GM23338 (cell line): Measurements from ENCODE around the gene PPP4R3A. TPM values are rescaled to one million over a fixed set of nuclear protein-coding genes. Genes with fewer than 3 reads are reported as not detected.

Source experiments
- ATAC-seq: fragments of 200-7000 bp; cut with Tn5 transposase; 3 replicates; pipeline ENCODE4 v1.9.1; 2020
- DNase-seq: peaks from one replicate; pipeline ENCODE4 v3.0.0-alpha.2; 2015; ENCODE audit warnings: low spot score
- H2AFZ ChIP-seq: fragments of 200-600 bp; sonication (generic); 2 replicates; pipeline ENCODE4 v1.8.0; 2016; ENCODE audit warnings: antibody characterized with exemption, mild to moderate bottlenecking, moderate library complexity
- H3F3A ChIP-seq: fragments of 200-600 bp; sonication (generic); replicated peaks from 2 replicates; pipeline ENCODE4 v1.8.0; 2017; ENCODE audit warnings: antibody characterized with exemption, mixed run types, low read depth
- H3K27ac ChIP-seq: fragments of 200-600 bp; sonication (generic); 2 replicates; pipeline ENCODE4 v1.6.1; 2016; ENCODE audit warnings: low read depth
- H3K27me3 ChIP-seq: fragments of 200-600 bp; sonication (generic); 2 replicates; pipeline ENCODE4 v1.8.0; 2016; ENCODE audit warnings: mild to moderate bottlenecking, mixed run types, moderate library complexity; ENCODE audit not compliant: insufficient read depth
- H3K36me3 ChIP-seq: fragments of 200-600 bp; sonication (generic); 2 replicates; pipeline ENCODE4 v1.8.0; 2016; ENCODE audit warnings: mild to moderate bottlenecking; ENCODE audit not compliant: insufficient read depth
- H3K4me1 ChIP-seq: fragments of 200-600 bp; sonication (generic); 2 replicates; pipeline ENCODE4 v1.8.0; 2016; ENCODE audit warnings: mild to moderate bottlenecking, moderate library complexity; ENCODE audit not compliant: insufficient read depth
- H3K4me2 ChIP-seq: fragments of 200-600 bp; sonication (generic); 2 replicates; pipeline ENCODE4 v1.7.1; 2017; ENCODE audit warnings: mixed run types
- H3K4me3 ChIP-seq: fragments of 200-600 bp; sonication (generic); 2 replicates; pipeline ENCODE4 v1.6.1; 2016; ENCODE audit warnings: mixed run types
- H3K79me2 ChIP-seq: fragments of 200-600 bp; sonication (generic); replicated peaks from 2 replicates; pipeline ENCODE4 v1.8.0; 2017; ENCODE audit warnings: mild to moderate bottlenecking; ENCODE audit not compliant: insufficient read depth
- H3K9me2 ChIP-seq: fragments of 200-600 bp; sonication (generic); 2 replicates; pipeline ENCODE4 v1.8.0; 2017; ENCODE audit not compliant: insufficient read depth
- H4K20me1 ChIP-seq: fragments of 200-600 bp; sonication (generic); replicated peaks from 2 replicates; pipeline ENCODE4 v1.8.0; 2017; ENCODE audit warnings: mild to moderate bottlenecking; ENCODE audit not compliant: insufficient read depth
- H3K27ac Mint-ChIP-seq: 2 replicates; pipeline ENCODE4 v1.8.0; 2020; ENCODE audit warnings: inconsistent platforms, mild to moderate bottlenecking, moderate library complexity, mixed read lengths
- H3K27me3 Mint-ChIP-seq: 3 replicates; pipeline ENCODE4 v1.8.0; 2022; ENCODE audit warnings: low read depth, mild to moderate bottlenecking, moderate library complexity, mixed read lengths, inconsistent platforms; ENCODE audit not compliant: insufficient read depth, poor library complexity
- H3K36me3 Mint-ChIP-seq: 3 replicates; pipeline ENCODE4 v1.8.0; 2021; ENCODE audit warnings: low read depth, mild to moderate bottlenecking, inconsistent platforms, moderate library complexity, mixed read lengths
- H3K4me1 Mint-ChIP-seq: 3 replicates; pipeline ENCODE4 v1.8.0; 2020; ENCODE audit warnings: mild to moderate bottlenecking, inconsistent platforms, mixed read lengths
- H3K4me3 Mint-ChIP-seq: 3 replicates; pipeline ENCODE4 v1.8.0; 2021; ENCODE audit warnings: moderate library complexity, mild to moderate bottlenecking, inconsistent platforms, mixed read lengths
- H3K9me3 Mint-ChIP-seq: 3 replicates; pipeline ENCODE4 v1.8.0; 2020; ENCODE audit warnings: moderate library complexity, mild to moderate bottlenecking, inconsistent platforms, mixed read lengths
- CREB1 ChIP-seq: fragments of 250-450 bp; sonication (Bioruptor Pico); IDR thresholded peaks from 2 replicates; pipeline ENCODE4 v1.5.0; 2020; ENCODE audit warnings: low read depth, mild to moderate bottlenecking, moderate library complexity
- CTCF ChIP-seq, 2 experiments: fragments of 200-600 bp in 1 of 2; sonication (generic) in 1 of 2; conservative IDR thresholded peaks; 2 replicates each; pipeline versions ENCODE4 v1.5.1 to v1.6.1; 2016 to 2017; ENCODE audit warnings: antibody characterized with exemption in 2 of 2, low read depth in 2 of 2, mild to moderate bottlenecking in 2 of 2, moderate library complexity in 1 of 2
- ETS1 ChIP-seq: IDR thresholded peaks from 2 replicates; pipeline ENCODE4 v1.6.1; 2016; ENCODE audit warnings: antibody characterized with exemption
- EZH2 ChIP-seq: fragments of 200-600 bp; sonication (generic); IDR thresholded peaks from one replicate; pipeline ENCODE4 v1.8.0; 2017; ENCODE audit warnings: antibody characterized with exemption, mild to moderate bottlenecking, low read depth; ENCODE audit not compliant: unreplicated experiment
- EZH2phosphoT487 ChIP-seq: fragments of 200-600 bp; sonication (generic); IDR thresholded peaks from one replicate; pipeline ENCODE4 v1.8.1; 2018; ENCODE audit warnings: antibody characterized with exemption; ENCODE audit not compliant: unreplicated experiment
- JUNB ChIP-seq: IDR thresholded peaks from one replicate; pipeline ENCODE4 v1.6.1; 2016; ENCODE audit warnings: antibody characterized with exemption; ENCODE audit not compliant: unreplicated experiment
- NANOG ChIP-seq: IDR thresholded peaks from 2 replicates; pipeline ENCODE4 v1.6.1; 2016; ENCODE audit warnings: antibody characterized with exemption, borderline replicate concordance
- POLR2AphosphoS5 ChIP-seq: IDR thresholded peaks from 2 replicates; pipeline ENCODE4 v1.6.1; 2016; ENCODE audit warnings: antibody characterized with exemption, low read depth
- REST ChIP-seq: IDR thresholded peaks from one replicate; pipeline ENCODE4 v1.6.1; 2018; ENCODE audit warnings: antibody characterized with exemption; ENCODE audit not compliant: unreplicated experiment
- STAT1 ChIP-seq: IDR thresholded peaks from one replicate; pipeline ENCODE4 v1.6.1; 2016; ENCODE audit warnings: antibody characterized with exemption; ENCODE audit not compliant: unreplicated experiment
- ZNF114 ChIP-seq: fragments of 250-450 bp; sonication (Bioruptor Pico); IDR thresholded peaks from 2 replicates; pipeline ENCODE4 v1.5.0; 2020; ENCODE audit warnings: mild to moderate bottlenecking, moderate library complexity
- ZNF331 ChIP-seq: fragments of 250-450 bp; sonication (Bioruptor Pico); IDR thresholded peaks from 2 replicates; pipeline ENCODE4 v1.5.0; 2020; ENCODE audit warnings: low read depth, mild to moderate bottlenecking, moderate library complexity
- ZNF462 ChIP-seq: fragments of 250-450 bp; sonication (Bioruptor Pico); IDR thresholded peaks from 2 replicates; pipeline ENCODE4 v1.5.0; 2020; ENCODE audit warnings: mild to moderate bottlenecking, moderate library complexity
- polyA plus RNA-seq: library from polyadenylated mRNA; unstranded; fragments of >200 nt; fragmentation: Nextera tagmentation; extraction: Ambion mirVana; gene quantifications from 2 replicates; pipeline ENCODE4 v1.2.1, GENCODE V29; 2016
- total RNA-seq: library from RNA; depleted of rRNA; stranded (reverse); fragments of >200 nt; shearing (Covaris generic); gene quantifications from 2 replicates; pipeline ENCODE4 v1.2.3, GENCODE V29; 2014

Gene PPP4R3A
- total and polyA plus RNA-seq, 2 experiments from 2014 or later: 50.3 to 128 TPM

GRCh38 chr14:91508105-91508504 is 2.0 kb downstream of the PPP4R3A start:
- Mint-ChIP-seq H3K4me1 (peaks cover 8% of the 10 kb centered on the region), H3K36me3 (peaks cover 51% of the 10 kb centered on the region), H3K27ac (no peak overlapping the region), H3K4me3 (peak overlapping the region; percentile 99), H3K9me3 (peaks cover 2% of the 10 kb centered on the region; the same call in 2 of the 3 replicates), H3K27me3 (peaks cover 7% of the 10 kb centered on the region)
- Histone ChIP-seq H3K27ac (0 out of 2 replicates have a peak overlapping the region, but pooled peaks have one; percentile 100), H4K20me1 (peaks cover 55% of the 10 kb centered on the region), H3K4me1 (peaks cover 18% of the 10 kb centered on the region), H3K36me3 (peaks cover 15% of the 10 kb centered on the region), H3K9me2 (no peaks in the 10 kb centered on the region), H3K79me2 (peaks cover 69% of the 10 kb centered on the region), H3K4me2 (peak overlapping the region; percentile 85), H3K27me3 (no peaks in the 10 kb centered on the region), H3K4me3 (peak overlapping the region; percentile 77), H2AFZ (no peak overlapping the region), H3F3A (peaks cover 5% of the 10 kb centered on the region; the same call in 1 of the 2 replicates)
- TF ChIP-seq ETS1 (no peak), JUNB (no peak), NANOG (no peak), ZNF114 (CRISPR knock-in tag) (no peak), ZNF462 (CRISPR knock-in tag) (no peak), POLR2AphosphoS5 (no peak), STAT1 (no peak), ZNF331 (CRISPR knock-in tag) (no peak), REST (no peak), CTCF (conservative IDR thresholded peaks at IDR 0.05; ENCODE audit: low read depth in 2 of 2) (no peak), CREB1 (no peak), EZH2phosphoT487 (no peak), EZH2 (no peak)
- no peak for DNase-seq
- ATAC-seq: no peak
